PFSK-1 (cell line): Measurements from ENCODE around the gene TMEM11.

Source experiments
- FOXP2 ChIP-seq: optimal IDR thresholded peaks from 2 replicates; pipeline ENCODE3; 2011; ENCODE audit warnings: borderline replicate concordance, control low read depth, inconsistent platforms; ENCODE audit not compliant: insufficient read depth; ENCODE audit errors: extremely low read length, extremely low read depth
- POLR2AphosphoS5 ChIP-seq: IDR thresholded peaks from 2 replicates; pipeline ENCODE4 v1.6.1; 2012; ENCODE audit warnings: low read depth, mild to moderate bottlenecking, control low read depth, low read length, moderate library complexity
- REST ChIP-seq, 2 experiments: IDR thresholded peaks; 2 replicates each; pipeline versions ENCODE4 v1.6.1 to v1.8.0; 2011 to 2012; ENCODE audit warnings: low read depth in 2 of 2, low read length in 2 of 2, control low read depth in 1 of 2, inconsistent platforms in 1 of 2, mild to moderate bottlenecking in 1 of 2, moderate library complexity in 1 of 2; ENCODE audit not compliant: insufficient read depth in 1 of 2
- SIN3A ChIP-seq: IDR thresholded peaks from 2 replicates; pipeline ENCODE4 v1.6.1; 2012; ENCODE audit warnings: mild to moderate bottlenecking, low read length, moderate library complexity, borderline replicate concordance; ENCODE audit not compliant: insufficient read depth
- TAF1 ChIP-seq: IDR thresholded peaks from 2 replicates; pipeline ENCODE4 v1.6.1; 2012; ENCODE audit warnings: low read length, control low read depth, borderline replicate concordance; ENCODE audit not compliant: insufficient read depth

Gene TMEM11

GRCh38 chr17:21174713-21175112 lies 39.2 kb downstream of the TMEM11 start:
- TF ChIP-seq REST (IDR thresholded peaks at IDR 0.05; ENCODE audit: insufficient read depth in 1 of 2, low read depth in 2 of 2, low read length in 2 of 2) = no peak
- no peak for TF ChIP-seq POLR2AphosphoS5
- no peak for TF ChIP-seq TAF1
- no peak for TF ChIP-seq FOXP2
- TF ChIP-seq SIN3A = no peak

GRCh38 chr17:21174186-21174585 lies 39.8 kb downstream of the TMEM11 start:
- TF ChIP-seq REST (IDR thresholded peaks at IDR 0.05; ENCODE audit: insufficient read depth in 1 of 2, low read depth in 2 of 2, low read length in 2 of 2) (no peak), SIN3A (no peak), FOXP2 (no peak), POLR2AphosphoS5 (no peak), TAF1 (no peak)

- TF ChIP-seq TAF1 (no peak), POLR2AphosphoS5 (no peak), SIN3A (no peak), REST (IDR thresholded peaks at IDR 0.05; ENCODE audit: insufficient read depth in 1 of 2, low read depth in 2 of 2, low read length in 2 of 2) (no peak), FOXP2 (no peak)
These were observed 40.4 kb downstream of the TMEM11 start for GRCh38 chr17:21173543-21173942.

- TF ChIP-seq TAF1 (no peak), POLR2AphosphoS5 (no peak), SIN3A (no peak), FOXP2 (no peak), REST (IDR thresholded peaks at IDR 0.05; ENCODE audit: insufficient read depth in 1 of 2, low read depth in 2 of 2, low read length in 2 of 2) (no peak)
These were observed 41.1 kb downstream of the TMEM11 start for GRCh38 chr17:21172846-21173245.
